A673 (cell line): Measurements from ENCODE around the gene ALDH16A1. TPM values are rescaled to one million over a fixed set of nuclear protein-coding genes. Genes with fewer than 3 reads are reported as not detected.
"Not testable (repeated sequence)": the region's sequence is repeated elsewhere in the genome, so short reads cannot be mapped to it uniquely, and the experiment has no call there.

Source experiments
- BruUV-seq: library from RNA; stranded (reverse); fragments of 400-500 nt; replicated peaks from 2 replicates; lab custom pipeline; 2021; lab: Mats Ljungman, UMichigan
- CTCF ChIA-PET: fragments of 300-600 bp; sonication (Branson Sonifier 250); formaldehyde crosslinking; loops from one replicate; lab custom pipeline; 2022; ENCODE audit warnings: antibody characterized with exemption; lab: Charles Lee
- POLR2A ChIA-PET: fragments of 300-600 bp; sonication (Branson Sonifier 250); formaldehyde crosslinking; loops from one replicate; lab custom pipeline; 2022; ENCODE audit warnings: antibody characterized with exemption; ENCODE audit not compliant: low non-redundant PET; lab: Charles Lee
- DNase-seq: peaks from one replicate; pipeline ENCODE4 v3.0.0-alpha.2; 2015; ENCODE audit warnings: low spot score
- H3K27ac ChIP-seq: fragments of 200-600 bp; sonication (generic); 2 replicates; pipeline ENCODE4 v1.5.1; 2016; ENCODE audit warnings: mixed run types, low read depth, mild to moderate bottlenecking, mixed read lengths, antibody characterized with exemption, low read length; ENCODE audit not compliant: poor library complexity, severe bottlenecking
- H3K27me3 ChIP-seq: fragments of 200-600 bp; sonication (generic); replicated peaks from 2 replicates; pipeline ENCODE4 v1.6.1; 2017; ENCODE audit warnings: mixed run types, low read depth, mild to moderate bottlenecking, mixed read lengths, antibody characterized with exemption, low read length; ENCODE audit not compliant: insufficient read depth, poor library complexity
- H3K36me3 ChIP-seq: fragments of 200-600 bp; sonication (generic); 2 replicates; pipeline ENCODE4 v1.6.1; 2016; ENCODE audit warnings: mixed run types, mild to moderate bottlenecking, mixed read lengths, antibody characterized with exemption, low read length; ENCODE audit not compliant: insufficient read depth, poor library complexity, severe bottlenecking
- H3K4me1 ChIP-seq: fragments of 200-600 bp; sonication (generic); 2 replicates; pipeline ENCODE4 v1.6.1; 2017; ENCODE audit warnings: mixed run types, mild to moderate bottlenecking, mixed read lengths, antibody characterized with exemption, low read length; ENCODE audit not compliant: insufficient read depth, poor library complexity, severe bottlenecking
- H3K4me3 ChIP-seq: fragments of 200-600 bp; sonication (generic); 2 replicates; pipeline ENCODE4 v1.5.1; 2016; ENCODE audit warnings: low read depth, mixed run types, mild to moderate bottlenecking, mixed read lengths, low read length; ENCODE audit not compliant: poor library complexity, severe bottlenecking
- H3K9me3 ChIP-seq: fragments of 200-600 bp; sonication (generic); 2 replicates; pipeline ENCODE4 v1.6.1; 2016; ENCODE audit warnings: mixed run types, low read depth, mild to moderate bottlenecking, mixed read lengths, antibody characterized with exemption, low read length; ENCODE audit not compliant: poor library complexity, severe bottlenecking
- CTCF ChIP-seq: fragments of 300-800, 200-600 bp; sonication (generic); conservative IDR thresholded peaks from 2 replicates; pipeline ENCODE4 v1.5.1; 2017; ENCODE audit warnings: low read depth, mild to moderate bottlenecking, antibody characterized with exemption, low read length, moderate library complexity, mixed read lengths
- EZH2 ChIP-seq: fragments of 200-600 bp; sonication (generic); IDR thresholded peaks from 2 replicates; pipeline ENCODE4 v1.6.1; 2017; ENCODE audit warnings: borderline replicate concordance, low read depth, mild to moderate bottlenecking, mixed read lengths, antibody characterized with exemption, low read length; ENCODE audit not compliant: poor library complexity, severe bottlenecking
- intact Hi-C: fragments of 100-400 bp; cut with micrococcal nuclease; formaldehyde crosslinking; loops from one replicate; pipeline ENCODE4 v1.10.0; 2022; ENCODE audit not compliant: unreplicated experiment
- total RNA-seq: library from RNA; stranded (reverse); gene quantifications from 2 replicates; pipeline ENCODE4 v1.2.3, GENCODE V29; 2021

The ALDH16A1 gene
- total RNA-seq, 1 experiment from 2014 or later, result 23.2 TPM

- POLR2A ChIA-PET, result no interaction called here
- CTCF ChIA-PET, result no interaction called here
- Histone ChIP-seq H3K4me3 (no peak overlapping the region), H3K27me3 (no peaks in the 10 kb centered on the region), H3K4me1 (peaks cover 18% of the 10 kb centered on the region), H3K9me3 (no peaks in the 10 kb centered on the region), H3K36me3 (no peaks in the 10 kb centered on the region), H3K27ac (no peak overlapping the region)
- TF ChIP-seq CTCF (no peak), EZH2 (no peak)
- BruUV-seq, result no TSS peak
- no peak for DNase-seq
- intact Hi-C loops, result no loop called here
Measured at GRCh38 chr19:49472936-49473335, 19.9 kb downstream of the ALDH16A1 start.

GRCh38 chr19:49473501-49473867 lies 20.5 kb downstream of the ALDH16A1 start:
- H3K27me3 ChIP-seq, H3K27ac ChIP-seq, H3K9me3 ChIP-seq, POLR2A ChIA-PET, intact Hi-C loops, BruUV-seq, DNase-seq, H3K36me3 ChIP-seq: not testable (repeated sequence)
- CTCF ChIA-PET, result interaction anchor here (0.6 to 0.7 kb wide), 4 partner anchors 23 to 97 kb away, joined by 3 to 6 read pairs (median 4); no protein-coding TSS in a partner anchor
- Histone ChIP-seq H3K4me3 (peak overlapping the region; percentile 64), H3K4me1 (peaks cover 18% of the 10 kb centered on the region)

- intact Hi-C loops, result no loop called here
- peak; percentile 99 for TF ChIP-seq CTCF
- TF ChIP-seq EZH2, result no peak
- H3K4me3 ChIP-seq, result peak within 1 kb of the TSS; percentile 64
- H3K4me1 ChIP-seq, result peaks cover 13% of the 10 kb centered on the region
- ChIA-PET CTCF (interaction anchor here (0.6 to 0.7 kb wide), 5 partner anchors 23 to 97 kb away, joined by 3 to 6 read pairs (median 4); no protein-coding TSS in a partner anchor), POLR2A (no interaction called here)
- BruUV-seq, result no TSS peak
- H3K27ac ChIP-seq, result peak within 1 kb of the TSS; percentile 59
- no peaks in the 10 kb centered on the region for H3K9me3 ChIP-seq
- no peaks in the 10 kb centered on the region for H3K36me3 ChIP-seq
- H3K27me3 ChIP-seq, result no peaks in the 10 kb centered on the region
- peak; percentile 86 for DNase-seq
Measured at GRCh38 chr19:49473868-49474541, 21.0 kb downstream of the ALDH16A1 start, which contains the start of gene FLT3LG. FLT3LG (plus strand) TSS chr19:49474215; CDS start chr19:49474640, 425 bp downstream.
